Glomerular endothelial cell (primary cell): ENCODE results near the gene ZRANB2. TPM values are rescaled to one million over a fixed set of nuclear protein-coding genes. Genes with fewer than 3 reads are reported as not detected.

ENCODE experiments used
- DNase-seq: peaks from one replicate; pipeline ENCODE4 v3.0.0-alpha.2; 2011; ENCODE audit warnings: low read depth, low spot score; ENCODE audit errors: extremely low read depth
- total RNA-seq: library from RNA; depleted of rRNA; stranded (reverse); fragments of >200 nt; gene quantifications from 2 replicates; pipeline ENCODE4 v1.2.3, GENCODE V29; 2015

The ZRANB2 gene
- total RNA-seq, 1 donor from 2014 or later, result 41.7 TPM

DNA sequence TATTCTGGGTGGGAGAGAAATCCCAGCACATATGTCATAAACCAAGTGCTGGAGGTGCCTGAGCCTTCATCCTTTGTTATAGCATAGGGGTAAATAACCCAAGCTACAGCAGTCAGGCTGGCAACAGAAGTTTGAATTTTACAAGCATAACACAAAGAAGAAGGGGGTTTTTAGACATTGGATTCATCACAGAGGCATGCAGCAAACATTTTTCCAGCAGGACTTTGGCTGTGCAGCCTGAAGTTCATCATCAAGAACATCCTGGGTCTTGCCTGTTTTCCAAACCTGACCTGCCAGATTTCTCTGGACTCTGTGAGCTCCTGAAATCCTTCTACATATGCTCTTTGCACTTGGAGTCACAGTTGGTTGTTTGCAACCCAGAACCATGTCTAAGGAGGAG is 49.4 kb downstream of the ZRANB2 start:
- no peak for DNase-seq

DNA sequence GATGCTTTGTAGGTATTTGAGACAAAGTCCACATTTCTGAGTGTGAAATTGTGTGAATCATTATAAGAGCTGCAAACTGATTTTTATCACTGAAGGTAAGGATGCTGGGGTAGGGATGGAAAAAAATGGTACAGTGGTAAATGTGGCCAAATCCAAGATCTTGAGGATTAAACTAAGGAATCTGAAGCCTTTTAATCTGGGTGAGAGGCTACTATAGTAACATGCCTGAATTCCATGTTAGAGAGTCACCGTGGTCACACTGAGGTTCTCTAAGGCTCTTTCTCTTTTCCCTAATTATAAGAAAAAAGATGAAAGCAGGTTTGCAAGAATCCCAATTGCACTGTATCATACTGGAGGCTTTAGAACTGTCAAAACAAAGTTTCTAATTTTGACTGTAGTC is 50.8 kb downstream of the ZRANB2 start:
- no peak for DNase-seq

DNA sequence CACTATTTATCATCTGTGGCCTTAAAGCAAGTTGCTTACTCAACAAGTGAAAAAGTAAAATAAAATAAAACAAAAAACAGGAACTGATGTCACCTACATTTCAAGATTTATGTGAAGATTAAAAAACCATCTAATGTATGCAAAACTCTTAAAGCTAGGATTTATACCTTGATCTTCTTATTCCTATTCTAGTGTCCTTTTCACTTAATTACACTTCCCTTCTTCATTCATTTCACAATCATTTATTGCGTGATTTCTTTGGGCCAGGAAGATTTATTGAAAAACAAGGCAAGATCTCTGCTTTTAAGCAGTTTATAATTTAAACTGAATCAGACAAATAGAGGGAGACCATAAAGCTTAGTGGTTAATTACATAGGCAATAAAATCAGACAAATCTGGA is 51.9 kb downstream of the ZRANB2 start:
- DNase-seq, result no peak

DNA sequence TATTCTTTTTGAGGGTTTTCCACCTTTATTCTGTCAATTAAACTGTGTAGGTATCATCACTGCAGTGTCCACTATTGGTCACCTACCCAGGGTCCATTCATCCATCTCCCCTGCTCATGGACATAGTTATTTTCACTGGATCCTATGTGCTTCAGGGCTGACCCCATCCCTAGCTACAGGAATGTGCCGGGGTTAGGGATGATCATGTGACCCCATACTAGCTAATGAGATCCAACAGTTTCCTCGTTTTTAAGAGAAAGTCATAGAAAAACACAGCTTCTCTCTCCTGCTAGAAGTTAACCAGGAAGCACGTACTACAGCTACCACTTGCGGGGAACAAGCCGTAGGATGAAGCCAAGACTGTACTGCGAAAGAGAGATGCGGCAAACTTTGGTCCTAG is 52.8 kb downstream of the ZRANB2 start:
- no peak for DNase-seq

DNA sequence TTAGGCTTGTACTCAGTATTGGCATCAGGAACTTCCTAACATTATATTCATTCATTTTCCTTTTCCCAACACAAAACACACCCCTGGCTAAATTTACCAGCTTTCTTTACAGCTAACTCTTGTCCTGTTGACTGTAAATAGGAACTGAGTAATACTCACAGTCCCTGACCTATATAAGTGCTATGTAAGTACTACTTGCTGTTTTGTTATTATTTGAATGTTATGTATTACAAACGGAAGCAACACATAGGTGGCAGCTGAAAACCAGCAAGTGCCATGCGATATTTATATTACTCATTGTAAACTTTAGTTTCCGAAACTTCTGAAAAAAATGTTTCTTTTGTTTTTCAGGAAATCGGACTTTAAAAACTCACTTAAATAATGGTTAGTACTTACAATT is 54.7 kb downstream of the ZRANB2 start:
- DNase-seq, result no peak

DNA sequence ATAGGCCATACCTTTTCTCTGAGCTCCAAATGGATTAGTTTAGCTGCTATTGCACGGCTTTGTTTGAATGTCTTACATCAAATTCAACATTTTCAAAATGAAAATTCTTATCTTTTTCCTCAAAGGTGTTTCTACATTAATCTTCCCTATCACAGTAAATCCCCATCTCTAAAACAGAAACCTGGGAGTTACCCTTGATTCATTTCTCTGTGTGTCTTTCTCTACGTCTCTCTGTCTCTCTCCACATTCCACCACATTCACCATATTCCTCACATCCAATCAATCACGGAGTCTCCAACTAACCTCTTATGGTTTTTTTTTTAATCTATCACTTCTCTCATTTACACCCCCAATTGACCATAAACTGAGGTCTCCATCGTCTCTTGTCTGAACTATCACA is 57.3 kb downstream of the ZRANB2 start:
- DNase-seq, result no peak

DNA sequence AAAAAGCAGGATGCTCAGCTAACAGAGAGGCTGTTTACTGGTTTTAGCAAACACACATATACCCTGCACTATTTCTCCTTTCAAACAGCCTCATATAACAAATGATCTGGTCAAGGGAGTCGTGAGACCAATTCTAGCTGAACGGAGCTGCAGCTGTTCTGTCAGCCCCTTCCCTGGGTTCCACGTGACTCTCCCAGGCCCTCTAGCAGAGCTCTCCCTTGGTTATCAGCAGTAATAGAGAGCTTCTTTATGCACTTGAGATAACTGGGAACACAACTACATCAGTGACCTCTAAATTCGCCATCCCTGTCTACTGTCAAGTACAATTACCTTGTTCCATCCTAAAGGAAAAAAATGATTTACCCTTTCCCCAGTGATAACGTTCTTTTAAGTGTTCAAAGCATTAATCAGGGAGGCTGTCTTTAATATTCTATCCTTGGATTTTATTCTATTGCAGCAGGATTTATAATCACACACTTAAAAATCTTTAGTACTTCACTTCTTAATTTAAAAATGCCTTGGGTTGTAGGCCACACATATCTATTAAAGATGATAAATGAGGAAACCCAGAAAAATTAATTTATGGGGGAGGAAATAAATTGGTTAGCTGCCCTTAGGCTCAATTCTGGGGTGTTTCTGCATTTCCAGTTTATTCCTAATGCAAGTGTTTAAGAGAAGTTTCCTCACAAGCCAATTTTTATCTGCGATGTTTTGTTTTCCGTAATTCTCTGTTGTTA is 61.4 kb downstream of the ZRANB2 start:
- no peak for DNase-seq

DNA sequence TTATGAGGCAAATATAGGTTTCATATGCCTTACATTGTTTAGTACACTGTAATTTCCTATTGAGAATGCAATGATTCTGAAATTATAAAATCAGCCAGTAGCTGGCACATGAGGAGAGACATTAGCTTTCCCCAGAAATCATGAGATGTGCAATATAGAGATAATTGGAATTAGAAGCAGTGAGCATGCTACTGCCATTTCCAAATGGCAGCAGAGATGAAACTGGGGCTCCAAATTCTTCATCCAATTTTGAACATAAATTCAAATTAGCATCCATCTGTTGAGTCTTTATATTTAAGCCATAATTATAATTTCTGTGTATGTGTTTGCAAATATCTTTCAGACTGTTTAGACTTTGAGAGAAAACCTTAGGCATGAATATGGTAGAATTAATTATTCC is 62.0 kb downstream of the ZRANB2 start:
- no peak for DNase-seq

DNA sequence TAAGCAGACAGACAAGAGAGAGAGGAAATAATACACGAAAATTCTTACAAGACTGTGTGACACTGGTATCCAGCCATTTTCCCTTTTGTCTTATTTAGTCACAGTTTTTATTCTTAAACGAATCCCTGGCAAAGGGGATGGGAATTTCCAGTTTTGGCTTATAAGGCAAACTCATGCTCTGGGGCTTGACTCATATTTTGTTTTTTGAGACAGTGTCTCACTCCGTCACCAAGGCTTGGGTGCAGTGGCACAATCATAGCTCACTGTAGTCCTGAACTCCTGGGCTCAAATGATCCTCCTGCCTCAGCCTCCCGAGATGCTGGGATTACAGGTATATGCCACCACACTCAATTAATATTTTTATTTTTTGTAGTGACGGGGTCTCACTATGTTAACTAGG is 65.1 kb downstream of the ZRANB2 start:
- no peak for DNase-seq

DNA sequence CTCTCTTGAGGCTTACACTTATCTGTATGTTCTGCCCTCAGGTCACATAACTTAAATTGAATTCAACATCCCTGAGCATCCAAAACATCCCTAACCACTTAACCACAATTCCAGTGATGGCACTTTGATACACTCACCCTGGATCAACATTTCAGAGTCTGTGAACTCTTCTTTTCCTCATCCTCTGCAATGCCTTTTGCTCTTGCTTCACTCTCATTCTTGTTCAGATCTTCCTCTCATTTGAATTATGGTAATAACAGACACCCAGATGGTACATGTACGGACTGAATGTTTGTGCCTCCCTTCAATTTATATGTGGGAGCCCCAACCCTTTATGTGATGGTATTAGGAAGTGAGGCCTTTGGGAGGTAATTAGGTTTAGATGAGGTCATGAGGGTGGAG is 66.7 kb downstream of the ZRANB2 start:
- DNase-seq, result no peak

Other genes with a start within 250 kb of the ZRANB2 start
- 0.05 and 0.06 TPM in 2 replicates for gene PTGER3, start 33.2 kb downstream of the ZRANB2 start, total RNA-seq